ENCODE results near the gene PHEX. TPM values are rescaled to one million over a fixed set of nuclear protein-coding genes. Genes with fewer than 3 reads are reported as not detected.

Gene PHEX
- total RNA-seq, 2 donors from 2014 or later = 0.24 to 0.37 TPM

GRCh38 chrX:22128961-22129360 lies 96.8 kb downstream of the PHEX start:
- H3K4me3 Mint-ChIP-seq = no peak overlapping the region
- no peaks in the 10 kb centered on the region for H3K9me3 Mint-ChIP-seq
- 94 to 100% methylated on average over 2 to 4 of the region's 4 CpGs for WGBS, 2 experiments (ENCODE audit: insufficient coverage in 1 of 2, insufficient read length in 1 of 2)

GRCh38 chrX:22134681-22135080 lies 102.6 kb downstream of the PHEX start:
- Mint-ChIP-seq H3K4me1 (peaks cover 30% of the 10 kb centered on the region), H3K27me3 (ENCODE audit: insufficient read depth) (peaks cover 3% of the 10 kb centered on the region), H3K27ac (no peak overlapping the region), H3K4me3 (no peak overlapping the region), H3K9me3 (no peaks in the 10 kb centered on the region), H3K36me3 (ENCODE audit: low read depth) (no peaks in the 10 kb centered on the region)
- 70 to 81% methylated on average over 3 to 4 of the region's 4 CpGs for WGBS, 2 experiments (ENCODE audit: insufficient coverage in 1 of 2, insufficient read length in 1 of 2)
- Histone ChIP-seq H3K27me3 (ENCODE audit: control insufficient read depth, insufficient read depth, low read length, poor library complexity, severe bottlenecking) (no peaks in the 10 kb centered on the region), H3K4me3 (ENCODE audit: low read length) (no peak overlapping the region), H3K4me1 (ENCODE audit: control insufficient read depth, insufficient read depth, low read length) (no peaks in the 10 kb centered on the region), H3K27ac (ENCODE audit: low read depth, low read length) (peak overlapping the region; percentile 86), H3K9ac (ENCODE audit: extremely low read depth, low read length, poor library complexity, severe bottlenecking) (no peak overlapping the region), H3K36me3 (ENCODE audit: control insufficient read depth, insufficient read depth, low read length) (no peaks in the 10 kb centered on the region), H3K9me3 (ENCODE audit: control insufficient read depth, low read length) (no peaks in the 10 kb centered on the region)
- no peak for TF ChIP-seq CTCF (conservative IDR thresholded peaks at IDR 0.05)
- no peak for DNase-seq

More at GRCh38 chrX:22128961-22129360, 96.8 kb downstream of the PHEX start:
- H3K27ac ChIP-seq (ENCODE audit: low read depth, low read length) = no peak overlapping the region
- no peak overlapping the region for H3K27ac Mint-ChIP-seq
- TF ChIP-seq CTCF (conservative IDR thresholded peaks at IDR 0.05) = no peak
- no peaks in the 10 kb centered on the region for H3K4me1 ChIP-seq (ENCODE audit: control insufficient read depth, insufficient read depth, low read length)
- H3K36me3 ChIP-seq (ENCODE audit: control insufficient read depth, insufficient read depth, low read length) = no peaks in the 10 kb centered on the region
- no peak for DNase-seq
- H3K27me3 ChIP-seq (ENCODE audit: control insufficient read depth, insufficient read depth, low read length, poor library complexity, severe bottlenecking) = no peaks in the 10 kb centered on the region
- H3K27me3 Mint-ChIP-seq (ENCODE audit: insufficient read depth) = peaks cover under 1% of the 10 kb centered on the region
- no peaks in the 10 kb centered on the region for H3K9me3 ChIP-seq (ENCODE audit: control insufficient read depth, low read length)
- H3K4me1 Mint-ChIP-seq = peaks cover 21% of the 10 kb centered on the region
- H3K36me3 Mint-ChIP-seq (ENCODE audit: low read depth) = no peaks in the 10 kb centered on the region
- no peak overlapping the region for H3K4me3 ChIP-seq (ENCODE audit: low read length)
- H3K9ac ChIP-seq (ENCODE audit: extremely low read depth, low read length, poor library complexity, severe bottlenecking) = no peak overlapping the region

GRCh38 chrX:22135171-22135711 lies 103.1 kb downstream of the PHEX start:
- H3K27me3 Mint-ChIP-seq (ENCODE audit: insufficient read depth) = peaks cover 3% of the 10 kb centered on the region
- H3K27ac Mint-ChIP-seq = no peak overlapping the region
- Histone ChIP-seq H3K9ac (ENCODE audit: extremely low read depth, low read length, poor library complexity, severe bottlenecking) (no peak overlapping the region), H3K4me1 (ENCODE audit: control insufficient read depth, insufficient read depth, low read length) (no peaks in the 10 kb centered on the region), H3K9me3 (ENCODE audit: control insufficient read depth, low read length) (no peaks in the 10 kb centered on the region), H3K27me3 (ENCODE audit: control insufficient read depth, insufficient read depth, low read length, poor library complexity, severe bottlenecking) (no peaks in the 10 kb centered on the region), H3K4me3 (ENCODE audit: low read length) (no peak overlapping the region), H3K27ac (ENCODE audit: low read depth, low read length) (peak overlapping the region; percentile 86), H3K36me3 (ENCODE audit: control insufficient read depth, insufficient read depth, low read length) (no peaks in the 10 kb centered on the region)
- H3K4me1 Mint-ChIP-seq = peaks cover 27% of the 10 kb centered on the region
- DNase-seq = no peak
- no peaks in the 10 kb centered on the region for H3K9me3 Mint-ChIP-seq
- H3K4me3 Mint-ChIP-seq = no peak overlapping the region
- H3K36me3 Mint-ChIP-seq (ENCODE audit: low read depth) = no peaks in the 10 kb centered on the region
- TF ChIP-seq CTCF (conservative IDR thresholded peaks at IDR 0.05) = no peak
- 96% methylated on average over 4 of the region's 4 CpGs; no CpG with 5 or more reads in 1 of the 2 experiments for WGBS, 2 experiments (ENCODE audit: insufficient coverage in 1 of 2, insufficient read length in 1 of 2)

All from endodermal cell (in vitro differentiated cells).